Activated T-helper 1 cell treated with Interleukin-2 at 50 U/mL for 16 hours (primary cell): ENCODE results near the gene C13orf46.

Experiments
- DNase-seq: peaks from one replicate; pipeline ENCODE4 v3.0.0-alpha.2; 2020; ENCODE audit warnings: low read depth

The C13orf46 gene

GRCh38 chr13:113938246-113938645 lies 35.6 kb downstream of the C13orf46 start:
- no peak for DNase-seq

- no peak for DNase-seq
These were observed 36.2 kb downstream of the C13orf46 start for GRCh38 chr13:113937527-113938180.

- DNase-seq: no peak
These were observed 36.8 kb downstream of the C13orf46 start for GRCh38 chr13:113937073-113937472.

- DNase-seq: no peak
These were observed 37.5 kb downstream of the C13orf46 start for GRCh38 chr13:113936166-113936965.

- no peak for DNase-seq
These were observed 38.7 kb downstream of the C13orf46 start for GRCh38 chr13:113935001-113935844.

GRCh38 chr13:113934576-113934975 lies 39.3 kb downstream of the C13orf46 start:
- DNase-seq: no peak

GRCh38 chr13:113933901-113934300 lies 40.0 kb downstream of the C13orf46 start:
- no peak for DNase-seq

GRCh38 chr13:113931841-113932459 lies 41.9 kb downstream of the C13orf46 start:
- DNase-seq: no peak

GRCh38 chr13:113930671-113931637 lies 42.9 kb downstream of the C13orf46 start:
- DNase-seq: peak; percentile 41

GRCh38 chr13:113929628-113930615 lies 44.0 kb downstream of the C13orf46 start:
- no peak for DNase-seq

- DNase-seq: no peak
These were observed 44.9 kb downstream of the C13orf46 start for GRCh38 chr13:113928685-113929627.

- no peak for DNase-seq
These were observed 46.0 kb downstream of the C13orf46 start for GRCh38 chr13:113927661-113928581.

- no peak for DNase-seq
These were observed 46.8 kb downstream of the C13orf46 start for GRCh38 chr13:113926951-113927660.

- DNase-seq: no peak
These were observed 47.5 kb downstream of the C13orf46 start for GRCh38 chr13:113926301-113926761.

GRCh38 chr13:113924184-113924901 lies 49.5 kb downstream of the C13orf46 start:
- DNase-seq: no peak
